GM12892 (cell line): ENCODE data around the gene SPCS2.

Source experiments
- POLR2A ChIP-seq: IDR thresholded peaks from 2 replicates; pipeline ENCODE4 v1.6.1; 2011; ENCODE audit warnings: low read depth, low read length, control low read depth
- TAF1 ChIP-seq: IDR thresholded peaks from 2 replicates; pipeline ENCODE4 v1.6.1; 2011; ENCODE audit warnings: low read depth, mild to moderate bottlenecking, control low read depth, low read length, borderline replicate concordance

GRCh38 chr11:74937696-74938475 is 11.2 kb upstream of the SPCS2 start:
- no peak for TF ChIP-seq POLR2A
- TF ChIP-seq TAF1, result no peak
